ENCODE data around the gene IGSF9B. TPM values are rescaled to one million over a fixed set of nuclear protein-coding genes. Genes with fewer than 3 reads are reported as not detected.

The IGSF9B gene
- total and polyA plus RNA-seq, 9 of the 15 experiments (the other 6 are each of a cell fraction or from before 2014, with no cell fraction given), result 0.09 TPM; not detected in 8

- no peak for TF ChIP-seq SIN3A (IDR thresholded peaks at IDR 0.05; ENCODE audit: borderline replicate concordance in 2 of 2, control insufficient read depth in 1 of 2, low read depth in 2 of 2, low read length in 2 of 2)
Measured at GRCh38 chr11:133951327-133952198, 5.2 kb downstream of the IGSF9B start (continued).

- POLR2A ChIA-PET, result interaction anchor here (0.7 kb wide), 1 partner anchor 202 kb away, joined by 3 read pairs; no protein-coding TSS in a partner anchor
- Histone ChIP-seq H3K9me1 (ENCODE audit: control insufficient read depth, insufficient read depth, low read length) (no peaks in the 10 kb centered on the region), H3K36me3 (ENCODE audit: control insufficient read depth, insufficient read depth, low read length) (no peaks in the 10 kb centered on the region), H3K9ac (ENCODE audit: insufficient read depth in 1 of 2, low read depth in 2 of 2, low read length in 2 of 2) (no peak overlapping the region), H3K27me3 (ENCODE audit: control insufficient read depth in 2 of 2, insufficient read depth in 2 of 2, low read length in 2 of 2) (peaks cover 0 to 61% of the 10 kb centered on the region in 2 experiments; a peak in 2 of 5 replicates), H4K20me1 (replicated peaks; ENCODE audit: control insufficient read depth, insufficient read depth, low read length) (peaks cover 6% of the 10 kb centered on the region; the same call in 1 of the 2 replicates), H3K4me2 (ENCODE audit: insufficient read depth, low read length) (no peak overlapping the region), H3K4me3 (no peak overlapping the region), H3K79me2 (ENCODE audit: control insufficient read depth, insufficient read depth, low read length) (no peaks in the 10 kb centered on the region), H3K4me1 (replicated peaks in 1 of 2; ENCODE audit: control insufficient read depth in 2 of 2, insufficient read depth in 2 of 2, low read length in 2 of 2) (peaks cover 0 to 19% of the 10 kb centered on the region in 2 experiments; a peak in 2 of 5 replicates), H3K9me3 (replicated peaks; ENCODE audit: control insufficient read depth, insufficient read depth, low read depth, low read length) (no peaks in the 10 kb centered on the region), H3K27ac (ENCODE audit: extremely low read depth, low read depth, low read length) (no peak overlapping the region), H2AFZ (ENCODE audit: low read depth, low read length) (no peak overlapping the region)
- CTCF ChIA-PET (ENCODE audit: low intra/inter-chr PET ratio), result no interaction called here
- ATAC-seq (no peak), DNase-seq (ENCODE audit: extremely low read depth in 1 of 4, low spot score in 3 of 4) (no peak), FAIRE-seq (no peak)
- WGBS (ENCODE audit: insufficient coverage, low coverage, missing lambda C conversion rate), result under 1% methylated on average over 11 of the region's 17 CpGs
- no TSS peak for BruUV-seq (replicated peaks)
- intact Hi-C loops (cut with micrococcal nuclease), result no loop called here
- in situ Hi-C loops (cut with MboI), result no loop called here
- TF ChIP-seq ZKSCAN3 (CRISPR knock-in tag; IDR thresholded peaks at IDR 0.05) (no peak), SREBF1 (IDR thresholded peaks at IDR 0.05; ENCODE audit: borderline replicate concordance, low read depth, low read length) (no peak), IRF1 (CRISPR knock-in tag; IDR thresholded peaks at IDR 0.05; ENCODE audit: borderline replicate concordance) (no peak), KAT2B (IDR thresholded peaks at IDR 0.05; ENCODE audit: low read depth, low read length) (no peak), CBFA2T3 (IDR thresholded peaks at IDR 0.05) (no peak), ZHX1 (conservative IDR thresholded peaks at IDR 0.05; ENCODE audit: low read length) (no peak), HLTF (IDR thresholded peaks at IDR 0.05) (no peak), ZNF277 (CRISPR knock-in tag; IDR thresholded peaks at IDR 0.05; ENCODE audit: borderline replicate concordance) (no peak), ZBTB7A (IDR thresholded peaks at IDR 0.05; ENCODE audit: borderline replicate concordance, control insufficient read depth, low read depth, low read length) (no peak)
Measured at GRCh38 chr11:133950874-133951326, 5.9 kb downstream of the IGSF9B start.
